Thyroid gland (tissue), 4 donors: ENCODE data around the gene LMO4.

Source experiments
- POLR2A ChIP-seq, 2 donors: fragments of 450-650 bp; IDR thresholded peaks; one replicate each; pipeline ENCODE4 v1.6.1; 2017; ENCODE audit warnings: antibody characterized with exemption in 2 of 2, mild to moderate bottlenecking in 2 of 2, moderate library complexity in 1 of 2
- TF ChIP-seq, protein P1 (sequence below), 6 experiments: fragments of 200-600 bp in 3 of 6; fragments of 450-650 bp in 3 of 6; sonication (generic) in 3 of 6; IDR thresholded peaks; one replicate each; pipeline ENCODE4 v1.5.1; 2016 to 2019; ENCODE audit warnings: antibody characterized with exemption in 6 of 6, mild to moderate bottlenecking in 2 of 6, inconsistent platforms in 1 of 6, moderate library complexity in 1 of 6

DNA sequence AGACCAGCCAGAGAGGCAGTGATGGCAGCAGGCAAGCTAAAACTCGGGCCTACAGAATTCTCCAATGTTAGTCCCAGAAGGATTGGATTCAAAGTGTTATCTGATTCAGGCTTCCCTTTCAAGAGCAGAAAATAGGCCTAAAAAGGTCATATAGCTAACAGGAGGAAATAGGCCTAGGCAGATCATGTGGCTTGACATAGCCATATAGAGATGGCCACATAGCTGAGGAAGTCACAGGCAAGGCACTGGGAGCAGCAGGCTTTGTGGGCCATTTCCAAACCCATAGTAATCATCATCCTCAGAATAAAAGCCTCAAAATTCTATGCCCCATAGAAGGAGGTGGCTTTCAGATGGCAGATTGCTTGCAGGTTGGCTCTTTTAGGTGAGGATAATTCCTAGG is 29.0 kb upstream of the LMO4 start:
- TF ChIP-seq, protein P1, sequence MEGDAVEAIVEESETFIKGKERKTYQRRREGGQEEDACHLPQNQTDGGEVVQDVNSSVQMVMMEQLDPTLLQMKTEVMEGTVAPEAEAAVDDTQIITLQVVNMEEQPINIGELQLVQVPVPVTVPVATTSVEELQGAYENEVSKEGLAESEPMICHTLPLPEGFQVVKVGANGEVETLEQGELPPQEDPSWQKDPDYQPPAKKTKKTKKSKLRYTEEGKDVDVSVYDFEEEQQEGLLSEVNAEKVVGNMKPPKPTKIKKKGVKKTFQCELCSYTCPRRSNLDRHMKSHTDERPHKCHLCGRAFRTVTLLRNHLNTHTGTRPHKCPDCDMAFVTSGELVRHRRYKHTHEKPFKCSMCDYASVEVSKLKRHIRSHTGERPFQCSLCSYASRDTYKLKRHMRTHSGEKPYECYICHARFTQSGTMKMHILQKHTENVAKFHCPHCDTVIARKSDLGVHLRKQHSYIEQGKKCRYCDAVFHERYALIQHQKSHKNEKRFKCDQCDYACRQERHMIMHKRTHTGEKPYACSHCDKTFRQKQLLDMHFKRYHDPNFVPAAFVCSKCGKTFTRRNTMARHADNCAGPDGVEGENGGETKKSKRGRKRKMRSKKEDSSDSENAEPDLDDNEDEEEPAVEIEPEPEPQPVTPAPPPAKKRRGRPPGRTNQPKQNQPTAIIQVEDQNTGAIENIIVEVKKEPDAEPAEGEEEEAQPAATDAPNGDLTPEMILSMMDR (IDR thresholded peaks at IDR 0.05), result no peak
- no peak for TF ChIP-seq POLR2A (IDR thresholded peaks at IDR 0.05)
